ENCODE results near the gene VTI1A.

The VTI1A gene

DNA sequence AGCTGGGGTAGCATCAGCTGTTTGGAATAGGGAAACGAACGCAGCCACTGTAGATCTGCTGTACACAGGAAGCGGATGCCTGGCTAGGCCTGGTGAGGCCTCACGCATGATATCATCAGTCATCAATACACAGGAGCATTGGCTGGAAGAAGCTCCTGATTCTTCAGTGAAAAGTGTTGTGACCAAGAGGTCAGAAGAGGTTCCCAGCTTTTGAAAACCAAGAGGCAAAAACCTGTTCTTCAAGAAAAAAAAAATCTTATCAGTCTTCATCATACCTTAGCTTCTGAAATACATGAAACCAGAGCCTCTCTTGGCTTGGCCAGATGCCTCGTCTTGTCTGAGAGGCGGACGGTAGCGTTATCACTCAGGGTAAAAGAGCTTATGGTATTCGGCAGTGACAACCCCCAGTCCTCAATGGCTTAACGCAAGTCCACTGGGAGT, 363.7 kb downstream of the VTI1A start:
- Histone ChIP-seq H3K4me1 (peaks cover 24% of the 10 kb centered on the region), H3K9ac (no peak overlapping the region), H3K27me3 (no peaks in the 10 kb centered on the region), H3K27ac (no peak overlapping the region), H3K4me3 (no peak overlapping the region), H4K20me1 (no peaks in the 10 kb centered on the region), H3K4me2 (no peak overlapping the region), H3K36me3 (peaks cover 31% of the 10 kb centered on the region), H3K9me3 (peaks cover 11% of the 10 kb centered on the region; the same call in 1 of the 2 replicates)
- no peak for TF ChIP-seq Cebpa-rat (IDR thresholded peaks at IDR 0.05)

DNA sequence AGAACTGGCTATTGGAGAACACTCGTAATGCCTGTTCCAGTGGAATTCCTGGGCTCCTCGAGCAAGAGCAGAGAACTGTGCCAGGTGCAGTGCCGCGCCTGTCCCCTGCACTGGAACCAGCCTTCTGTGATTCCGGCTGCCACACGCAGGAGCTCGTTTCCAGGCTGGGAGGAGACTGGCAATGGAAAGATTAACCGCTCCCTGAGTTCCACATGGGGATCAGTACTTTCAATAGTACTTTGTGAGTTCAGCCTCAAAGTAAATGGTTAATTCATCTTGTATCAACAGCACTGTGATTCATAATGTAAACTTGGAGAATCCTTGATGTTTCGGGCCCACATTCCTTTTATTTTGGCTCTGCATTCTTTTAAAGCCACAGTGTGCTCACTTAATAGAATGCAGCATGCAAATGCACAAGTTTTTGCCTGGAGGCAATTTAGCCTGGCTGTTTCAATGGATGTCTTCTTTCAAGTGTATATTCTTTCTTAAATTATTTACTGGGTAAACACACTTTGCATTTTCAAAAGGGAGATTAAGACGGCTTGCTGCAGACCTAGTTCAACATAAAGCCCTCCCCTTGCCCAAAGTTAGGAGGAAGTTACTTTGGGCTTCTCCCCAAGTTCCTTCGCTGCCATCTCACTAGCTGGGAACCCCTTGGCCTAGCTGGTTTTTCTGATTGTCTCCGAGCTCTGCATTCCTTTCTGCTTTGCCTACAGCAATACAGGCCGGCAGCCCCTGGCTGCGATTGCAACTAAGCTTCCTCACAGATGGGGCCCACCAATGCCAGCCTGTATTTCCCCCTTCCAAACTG, 364.9 kb downstream of the VTI1A start:
- Histone ChIP-seq H3K9ac (no peak overlapping the region), H3K27me3 (no peaks in the 10 kb centered on the region), H3K9me3 (peaks cover 11% of the 10 kb centered on the region; the same call in 1 of the 2 replicates), H3K27ac (no peak overlapping the region), H3K4me1 (peaks cover 31% of the 10 kb centered on the region), H3K4me2 (no peak overlapping the region), H4K20me1 (no peaks in the 10 kb centered on the region), H3K36me3 (peaks cover 28% of the 10 kb centered on the region), H3K4me3 (no peak overlapping the region)
- no peak for TF ChIP-seq Cebpa-rat (IDR thresholded peaks at IDR 0.05)

DNA sequence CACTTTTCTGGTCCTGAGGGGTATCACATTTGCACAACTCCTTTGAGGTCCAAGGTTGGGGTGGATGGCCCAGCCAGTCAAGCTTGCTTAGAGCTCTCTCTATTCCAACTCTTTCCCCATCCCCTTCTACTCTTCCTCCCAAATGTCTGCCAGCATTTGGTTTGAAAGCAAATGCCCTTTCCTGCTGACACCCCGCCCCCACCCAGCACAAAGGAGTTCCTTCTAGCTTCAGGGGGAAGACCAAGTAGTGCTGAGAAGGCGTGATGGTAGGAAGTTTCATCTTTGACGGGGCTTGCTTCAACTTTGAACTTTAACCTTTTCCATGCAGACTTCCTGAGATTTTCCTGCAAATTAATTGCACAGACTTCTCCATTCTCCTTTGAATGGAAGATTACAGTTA, 365.6 kb downstream of the VTI1A start:
- Histone ChIP-seq H3K9ac (no peak overlapping the region), H3K4me3 (no peak overlapping the region), H3K27ac (no peak overlapping the region), H3K4me2 (no peak overlapping the region), H3K9me3 (peaks cover 7% of the 10 kb centered on the region; the same call in 1 of the 2 replicates), H3K4me1 (peaks cover 31% of the 10 kb centered on the region), H3K27me3 (no peaks in the 10 kb centered on the region), H3K36me3 (peaks cover 23% of the 10 kb centered on the region), H4K20me1 (no peaks in the 10 kb centered on the region)
- no peak for TF ChIP-seq Cebpa-rat (IDR thresholded peaks at IDR 0.05)

DNA sequence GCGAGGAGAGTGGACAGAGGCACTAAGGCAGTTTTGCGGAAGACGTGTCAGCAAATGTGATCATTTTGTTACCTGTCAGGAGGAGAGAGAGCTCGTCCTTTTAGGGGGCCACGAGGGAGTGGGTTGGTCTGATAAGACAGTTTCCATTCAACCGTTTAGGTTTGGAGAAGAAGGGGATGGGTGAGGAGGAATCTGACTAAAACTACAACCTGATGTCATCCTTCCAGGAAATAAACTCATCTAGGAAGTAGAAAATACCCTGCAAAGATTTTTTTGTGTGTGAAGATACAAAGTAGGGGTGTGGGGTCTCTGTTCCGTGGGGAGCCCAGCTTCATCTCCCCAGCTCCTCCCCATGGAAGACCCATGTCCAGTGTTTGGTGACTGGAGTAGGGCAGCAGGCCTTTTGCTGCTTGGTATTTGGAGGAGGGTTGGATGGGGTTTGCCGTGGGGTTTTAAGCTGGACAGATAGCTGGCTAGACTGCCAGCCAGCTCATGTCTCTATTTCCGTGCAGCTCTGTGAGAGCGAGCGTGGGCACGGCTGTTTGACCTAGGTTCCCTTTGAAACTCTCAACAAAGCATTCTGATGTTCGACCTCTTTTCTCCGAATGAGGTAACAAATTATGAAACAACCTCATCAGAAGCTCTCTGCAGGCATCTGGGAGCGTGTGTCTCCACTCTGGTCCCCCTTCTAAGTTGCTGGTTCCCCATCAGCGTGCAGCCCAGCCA, 367.0 kb downstream of the VTI1A start:
- H3K27ac ChIP-seq: peak overlapping the region; percentile 5; the same call in 1 of the 2 replicates
- H3K27me3 ChIP-seq: no peaks in the 10 kb centered on the region
- H4K20me1 ChIP-seq: no peaks in the 10 kb centered on the region
- H3K9ac ChIP-seq: no peak overlapping the region
- peaks cover 17% of the 10 kb centered on the region for H3K36me3 ChIP-seq
- peaks cover 31% of the 10 kb centered on the region for H3K4me1 ChIP-seq
- H3K4me2 ChIP-seq: peak overlapping the region; percentile 71
- H3K9me3 ChIP-seq: peaks cover 7% of the 10 kb centered on the region; the same call in 1 of the 2 replicates
- TF ChIP-seq Cebpa-rat (IDR thresholded peaks at IDR 0.05): no peak
- no peak overlapping the region for H3K4me3 ChIP-seq

- H3K4me2 ChIP-seq: peak overlapping the region; percentile 71
- peaks cover 31% of the 10 kb centered on the region for H3K4me1 ChIP-seq
- no peaks in the 10 kb centered on the region for H3K27me3 ChIP-seq
- TF ChIP-seq Cebpa-rat (IDR thresholded peaks at IDR 0.05): no peak
- H4K20me1 ChIP-seq: no peaks in the 10 kb centered on the region
- no peak overlapping the region for H3K4me3 ChIP-seq
- H3K27ac ChIP-seq: peak overlapping the region; percentile 42
- peaks cover 26% of the 10 kb centered on the region for H3K36me3 ChIP-seq
- H3K9me3 ChIP-seq: peaks cover 7% of the 10 kb centered on the region; the same call in 1 of the 2 replicates
- peak overlapping the region; percentile 7; the same call in 1 of the 2 replicates for H3K9ac ChIP-seq
Measured at GRCh38 chr10:112815269-112816032, 368.4 kb downstream of the VTI1A start.

- H3K27ac ChIP-seq: 0 out of 2 replicates have a peak overlapping the region, but pooled peaks have one; percentile 42
- peak overlapping the region; percentile 71 for H3K4me2 ChIP-seq
- H3K27me3 ChIP-seq: no peaks in the 10 kb centered on the region
Measured at GRCh38 chr10:112816033-112816430, 369.0 kb downstream of the VTI1A start.

DNA sequence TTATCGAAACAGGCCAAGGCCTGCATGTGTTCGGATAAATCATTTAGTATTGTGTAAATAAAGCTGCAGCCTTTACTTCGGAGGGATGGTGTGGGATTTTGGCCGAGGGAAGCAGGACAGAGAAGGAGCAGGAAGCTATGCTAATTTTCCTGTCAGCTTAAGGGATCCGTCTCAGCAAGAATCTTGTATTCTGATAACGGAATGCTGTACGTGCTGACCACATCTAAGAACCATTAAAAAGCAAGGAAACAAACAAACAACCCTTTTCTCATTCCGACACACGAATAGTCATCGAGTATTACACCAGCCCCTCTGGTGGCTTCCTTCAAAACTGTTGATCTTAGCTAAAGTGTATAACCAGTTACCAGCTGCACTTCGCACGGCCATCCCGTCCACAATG, 369.9 kb downstream of the VTI1A start:
- H3K27ac ChIP-seq: no peak overlapping the region
- H4K20me1 ChIP-seq: no peaks in the 10 kb centered on the region
- H3K4me3 ChIP-seq: no peak overlapping the region
- H3K27me3 ChIP-seq: no peaks in the 10 kb centered on the region
- H3K9me3 ChIP-seq: no peaks in the 10 kb centered on the region
- peaks cover 24% of the 10 kb centered on the region; the same call in 1 of the 2 replicates for H3K36me3 ChIP-seq
- TF ChIP-seq Cebpa-rat (IDR thresholded peaks at IDR 0.05): no peak
- H3K4me2 ChIP-seq: no peak overlapping the region
- H3K4me1 ChIP-seq: peaks cover 31% of the 10 kb centered on the region
- no peak overlapping the region for H3K9ac ChIP-seq

More at GRCh38 chr10:112816033-112816430, 369.0 kb downstream of the VTI1A start:
- H3K9ac ChIP-seq: no peak overlapping the region
- peaks cover 26% of the 10 kb centered on the region for H3K36me3 ChIP-seq
- no peak for TF ChIP-seq Cebpa-rat (IDR thresholded peaks at IDR 0.05)
- H3K9me3 ChIP-seq: peaks cover 2% of the 10 kb centered on the region; the same call in 1 of the 2 replicates
- no peaks in the 10 kb centered on the region for H4K20me1 ChIP-seq
- H3K4me1 ChIP-seq: peaks cover 31% of the 10 kb centered on the region
- no peak overlapping the region for H3K4me3 ChIP-seq

DNA sequence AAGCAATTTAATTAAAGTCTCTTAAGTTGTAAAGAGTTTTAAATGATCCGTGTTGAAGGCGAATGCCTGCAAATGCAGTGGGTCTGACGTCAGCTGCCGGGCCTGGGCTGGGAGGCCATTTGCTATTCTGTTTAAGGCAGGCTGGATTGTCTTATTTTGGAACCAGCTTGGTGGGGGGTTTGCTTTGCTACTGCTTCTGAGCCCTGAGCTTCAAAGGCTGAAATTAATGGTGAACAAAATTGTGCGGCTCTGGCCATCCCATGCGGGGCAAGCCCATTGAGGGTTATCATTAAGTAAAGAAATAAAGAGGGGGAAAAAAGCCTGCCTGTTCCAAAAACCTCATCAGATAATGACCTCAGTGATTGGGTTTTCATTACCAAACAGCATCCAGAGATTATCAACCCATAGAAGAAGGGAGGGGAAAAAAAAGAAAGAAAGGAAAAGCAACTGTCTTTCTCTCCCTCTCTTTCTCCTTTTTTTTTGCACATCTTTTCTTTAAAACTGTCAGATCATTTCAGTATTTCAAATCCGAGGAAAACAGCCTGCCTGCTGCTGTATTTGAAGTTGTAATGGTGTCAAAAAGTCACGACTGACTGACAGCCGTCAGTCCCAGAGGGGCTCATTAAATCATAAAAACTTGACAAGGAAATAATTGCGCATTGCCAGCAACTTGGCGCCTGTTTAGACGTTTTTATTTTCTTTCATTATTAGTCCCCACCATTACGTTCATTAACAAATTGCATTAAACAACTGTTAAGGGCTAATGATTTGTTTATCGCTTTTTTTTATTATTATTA, 371.2 kb downstream of the VTI1A start:
- Histone ChIP-seq H3K9me3 (no peaks in the 10 kb centered on the region), H3K27me3 (no peaks in the 10 kb centered on the region), H3K9ac (no peak overlapping the region), H3K4me1 (peaks cover 31% of the 10 kb centered on the region), H3K27ac (no peak overlapping the region), H3K4me3 (no peak overlapping the region), H4K20me1 (no peaks in the 10 kb centered on the region), H3K36me3 (peaks cover 27% of the 10 kb centered on the region; the same call in 1 of the 2 replicates), H3K4me2 (no peak overlapping the region)
- no peak for TF ChIP-seq Cebpa-rat (IDR thresholded peaks at IDR 0.05)

- Histone ChIP-seq H3K36me3 (peaks cover 27% of the 10 kb centered on the region; the same call in 1 of the 2 replicates), H3K4me1 (peaks cover 22% of the 10 kb centered on the region), H3K9ac (no peak overlapping the region), H3K4me3 (no peak overlapping the region), H3K4me2 (no peak overlapping the region), H4K20me1 (no peaks in the 10 kb centered on the region), H3K27ac (no peak overlapping the region), H3K9me3 (no peaks in the 10 kb centered on the region), H3K27me3 (no peaks in the 10 kb centered on the region)
- TF ChIP-seq Cebpa-rat (IDR thresholded peaks at IDR 0.05): no peak
Measured at GRCh38 chr10:112819231-112819630, 372.2 kb downstream of the VTI1A start.
